ENCODE results near the gene MALAT1. TPM values are rescaled to one million over a fixed set of nuclear protein-coding genes. Genes with fewer than 3 reads are reported as not detected.
"Not testable (repeated sequence)": the region's sequence is repeated elsewhere in the genome, so short reads cannot be mapped to it uniquely, and the experiment has no call there.

MALAT1 gene
- total RNA-seq, 1 experiment from 2014 or later: 2,461 TPM

- peak; percentile 70 for DNase-seq (ENCODE audit: low read depth)
Observed at GRCh38 chr11:65498042-65498726, 661 bp upstream of the MALAT1 start.

DNA sequence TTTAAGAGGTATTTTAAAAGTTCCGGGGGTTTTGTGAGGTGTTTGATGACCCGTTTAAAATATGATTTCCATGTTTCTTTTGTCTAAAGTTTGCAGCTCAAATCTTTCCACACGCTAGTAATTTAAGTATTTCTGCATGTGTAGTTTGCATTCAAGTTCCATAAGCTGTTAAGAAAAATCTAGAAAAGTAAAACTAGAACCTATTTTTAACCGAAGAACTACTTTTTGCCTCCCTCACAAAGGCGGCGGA, 193 bp upstream of the MALAT1 start:
- DNase-seq (ENCODE audit: low read depth): no peak

DNA sequence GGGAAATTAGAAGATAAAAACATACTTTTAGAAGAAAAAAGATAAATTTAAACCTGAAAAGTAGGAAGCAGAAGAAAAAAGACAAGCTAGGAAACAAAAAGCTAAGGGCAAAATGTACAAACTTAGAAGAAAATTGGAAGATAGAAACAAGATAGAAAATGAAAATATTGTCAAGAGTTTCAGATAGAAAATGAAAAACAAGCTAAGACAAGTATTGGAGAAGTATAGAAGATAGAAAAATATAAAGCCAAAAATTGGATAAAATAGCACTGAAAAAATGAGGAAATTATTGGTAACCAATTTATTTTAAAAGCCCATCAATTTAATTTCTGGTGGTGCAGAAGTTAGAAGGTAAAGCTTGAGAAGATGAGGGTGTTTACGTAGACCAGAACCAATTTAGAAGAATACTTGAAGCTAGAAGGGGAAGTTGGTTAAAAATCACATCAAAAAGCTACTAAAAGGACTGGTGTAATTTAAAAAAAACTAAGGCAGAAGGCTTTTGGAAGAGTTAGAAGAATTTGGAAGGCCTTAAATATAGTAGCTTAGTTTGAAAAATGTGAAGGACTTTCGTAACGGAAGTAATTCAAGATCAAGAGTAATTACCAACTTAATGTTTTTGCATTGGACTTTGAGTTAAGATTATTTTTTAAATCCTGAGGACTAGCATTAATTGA, 1.0 kb downstream of the MALAT1 start:
- DNase-seq (ENCODE audit: low read depth): no peak

- peak; percentile 70 for DNase-seq (ENCODE audit: low read depth)
Observed at GRCh38 chr11:65500387-65501185, 1.7 kb downstream of the MALAT1 start.

DNA sequence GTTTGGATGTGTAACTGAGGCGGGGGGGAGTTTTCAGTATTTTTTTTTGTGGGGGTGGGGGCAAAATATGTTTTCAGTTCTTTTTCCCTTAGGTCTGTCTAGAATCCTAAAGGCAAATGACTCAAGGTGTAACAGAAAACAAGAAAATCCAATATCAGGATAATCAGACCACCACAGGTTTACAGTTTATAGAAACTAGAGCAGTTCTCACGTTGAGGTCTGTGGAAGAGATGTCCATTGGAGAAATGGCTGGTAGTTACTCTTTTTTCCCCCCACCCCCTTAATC, 2.3 kb downstream of the MALAT1 start:
- DNase-seq (ENCODE audit: low read depth): peak; percentile 61

- peak; percentile 61 for DNase-seq (ENCODE audit: low read depth)
Observed at GRCh38 chr11:65501472-65502273, 2.8 kb downstream of the MALAT1 start.

GRCh38 chr11:65502274-65502554, 3.4 kb downstream of the MALAT1 start:
- no peak for DNase-seq (ENCODE audit: low read depth)

DNA sequence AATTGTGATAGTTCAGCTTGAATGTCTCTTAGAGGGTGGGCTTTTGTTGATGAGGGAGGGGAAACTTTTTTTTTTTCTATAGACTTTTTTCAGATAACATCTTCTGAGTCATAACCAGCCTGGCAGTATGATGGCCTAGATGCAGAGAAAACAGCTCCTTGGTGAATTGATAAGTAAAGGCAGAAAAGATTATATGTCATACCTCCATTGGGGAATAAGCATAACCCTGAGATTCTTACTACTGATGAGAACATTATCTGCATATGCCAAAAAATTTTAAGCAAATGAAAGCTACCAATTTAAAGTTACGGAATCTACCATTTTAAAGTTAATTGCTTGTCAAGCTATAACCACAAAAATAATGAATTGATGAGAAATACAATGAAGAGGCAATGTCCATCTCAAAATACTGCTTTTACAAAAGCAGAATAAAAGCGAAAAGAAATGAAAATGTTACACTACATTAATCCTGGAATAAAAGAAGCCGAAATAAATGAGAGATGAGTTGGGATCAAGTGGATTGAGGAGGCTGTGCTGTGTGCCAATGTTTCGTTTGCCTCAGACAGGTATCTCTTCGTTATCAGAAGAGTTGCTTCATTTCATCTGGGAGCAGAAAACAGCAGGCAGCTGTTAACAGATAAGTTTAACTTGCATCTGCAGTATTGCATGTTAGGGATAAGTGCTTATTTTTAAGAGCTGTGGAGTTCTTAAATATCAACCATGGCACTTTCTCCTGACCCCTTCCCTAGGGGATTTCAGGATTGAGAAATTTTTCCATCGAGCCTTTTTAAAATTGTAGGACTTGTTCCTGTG, 3.9 kb downstream of the MALAT1 start:
- DNase-seq (ENCODE audit: low read depth): peak; percentile 59

DNA sequence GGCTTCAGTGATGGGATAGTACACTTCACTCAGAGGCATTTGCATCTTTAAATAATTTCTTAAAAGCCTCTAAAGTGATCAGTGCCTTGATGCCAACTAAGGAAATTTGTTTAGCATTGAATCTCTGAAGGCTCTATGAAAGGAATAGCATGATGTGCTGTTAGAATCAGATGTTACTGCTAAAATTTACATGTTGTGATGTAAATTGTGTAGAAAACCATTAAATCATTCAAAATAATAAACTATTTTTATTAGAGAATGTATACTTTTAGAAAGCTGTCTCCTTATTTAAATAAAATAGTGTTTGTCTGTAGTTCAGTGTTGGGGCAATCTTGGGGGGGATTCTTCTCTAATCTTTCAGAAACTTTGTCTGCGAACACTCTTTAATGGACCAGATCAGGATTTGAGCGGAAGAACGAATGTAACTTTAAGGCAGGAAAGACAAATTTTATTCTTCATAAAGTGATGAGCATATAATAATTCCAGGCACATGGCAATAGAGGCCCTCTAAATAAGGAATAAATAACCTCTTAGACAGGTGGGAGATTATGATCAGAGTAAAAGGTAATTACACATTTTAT, 4.6 kb downstream of the MALAT1 start:
- DNase-seq (ENCODE audit: low read depth): no peak

DNA sequence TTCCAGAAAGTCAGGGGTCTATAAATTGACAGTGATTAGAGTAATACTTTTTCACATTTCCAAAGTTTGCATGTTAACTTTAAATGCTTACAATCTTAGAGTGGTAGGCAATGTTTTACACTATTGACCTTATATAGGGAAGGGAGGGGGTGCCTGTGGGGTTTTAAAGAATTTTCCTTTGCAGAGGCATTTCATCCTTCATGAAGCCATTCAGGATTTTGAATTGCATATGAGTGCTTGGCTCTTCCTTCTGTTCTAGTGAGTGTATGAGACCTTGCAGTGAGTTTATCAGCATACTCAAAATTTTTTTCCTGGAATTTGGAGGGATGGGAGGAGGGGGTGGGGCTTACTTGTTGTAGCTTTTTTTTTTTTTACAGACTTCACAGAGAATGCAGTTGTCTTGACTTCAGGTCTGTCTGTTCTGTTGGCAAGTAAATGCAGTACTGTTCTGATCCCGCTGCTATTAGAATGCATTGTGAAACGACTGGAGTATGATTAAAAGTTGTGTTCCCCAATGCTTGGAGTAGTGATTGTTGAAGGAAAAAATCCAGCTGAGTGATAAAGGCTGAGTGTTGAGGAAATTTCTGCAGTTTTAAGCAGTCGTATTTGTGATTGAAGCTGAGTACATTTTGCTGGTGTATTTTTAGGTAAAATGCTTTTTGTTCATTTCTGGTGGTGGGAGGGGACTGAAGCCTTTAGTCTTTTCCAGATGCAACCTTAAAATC, 5.3 kb downstream of the MALAT1 start:
- DNase-seq (ENCODE audit: low read depth): peak; percentile 67

DNA sequence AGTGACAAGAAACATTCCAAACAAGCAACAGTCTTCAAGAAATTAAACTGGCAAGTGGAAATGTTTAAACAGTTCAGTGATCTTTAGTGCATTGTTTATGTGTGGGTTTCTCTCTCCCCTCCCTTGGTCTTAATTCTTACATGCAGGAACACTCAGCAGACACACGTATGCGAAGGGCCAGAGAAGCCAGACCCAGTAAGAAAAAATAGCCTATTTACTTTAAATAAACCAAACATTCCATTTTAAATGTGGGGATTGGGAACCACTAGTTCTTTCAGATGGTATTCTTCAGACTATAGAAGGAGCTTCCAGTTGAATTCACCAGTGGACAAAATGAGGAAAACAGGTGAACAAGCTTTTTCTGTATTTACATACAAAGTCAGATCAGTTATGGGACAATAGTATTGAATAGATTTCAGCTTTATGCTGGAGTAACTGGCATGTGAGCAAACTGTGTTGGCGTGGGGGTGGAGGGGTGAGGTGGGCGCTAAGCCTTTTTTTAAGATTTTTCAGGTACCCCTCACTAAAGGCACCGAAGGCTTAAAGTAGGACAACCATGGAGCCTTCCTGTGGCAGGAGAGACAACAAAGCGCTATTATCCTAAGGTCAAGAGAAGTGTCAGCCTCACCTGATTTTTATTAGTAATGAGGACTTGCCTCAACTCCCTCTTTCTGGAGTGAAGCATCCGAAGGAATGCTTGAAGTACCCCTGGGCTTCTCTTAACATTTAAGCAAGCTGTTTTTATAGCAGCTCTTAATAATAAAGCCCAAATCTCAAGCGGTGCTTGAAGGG, 6.0 kb downstream of the MALAT1 start:
- peak; percentile 45 for DNase-seq (ENCODE audit: low read depth)

- peak; percentile 28 for DNase-seq (ENCODE audit: low read depth)
Observed at GRCh38 chr11:65505466-65506289, 6.8 kb downstream of the MALAT1 start.

- peak; percentile 43 for DNase-seq (ENCODE audit: low read depth)
Observed at GRCh38 chr11:65506290-65506771, 7.5 kb downstream of the MALAT1 start.

- DNase-seq (ENCODE audit: low read depth): no peak
Observed at GRCh38 chr11:65506772-65507505, 8.1 kb downstream of the MALAT1 start.

- not testable (repeated sequence) for DNase-seq (ENCODE audit: low read depth)
Observed at GRCh38 chr11:65512311-65512710, 13.5 kb downstream of the MALAT1 start.

GRCh38 chr11:65516135-65516968, 17.5 kb downstream of the MALAT1 start:
- no peak for DNase-seq (ENCODE audit: low read depth)

Measured in LHCN-M2 (cell line).